NCI-H526 treated with DMSO at 0.1 percent for 48 hours (cell line): ENCODE data around the gene EXOC2.

Experiments
- DNase-seq: peaks from one replicate; lab custom pipeline; 2025; lab: John Stamatoyannopoulos, UW

EXOC2 gene

DNA sequence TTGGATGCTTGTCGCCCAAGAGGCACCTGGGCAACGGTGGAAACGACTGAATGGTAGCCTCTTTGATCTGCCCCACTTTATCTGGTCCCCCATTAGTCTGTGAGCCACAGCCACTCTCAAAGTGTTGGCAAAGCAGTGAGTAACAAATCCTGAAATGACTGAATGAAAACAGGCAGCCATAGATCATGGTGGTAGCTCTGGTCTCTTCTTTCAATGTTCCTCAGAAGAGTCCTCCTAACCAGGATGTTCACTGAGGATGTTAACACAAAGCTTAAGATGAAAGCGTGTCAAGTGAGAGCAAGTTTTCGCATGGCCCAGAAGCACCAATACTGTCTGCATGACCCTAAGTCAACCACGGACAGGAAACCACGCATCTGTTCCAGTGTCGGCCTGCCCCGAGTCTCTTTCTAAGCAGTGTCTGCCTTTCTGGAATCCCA, 194.1 kb downstream of the EXOC2 start:
- no peak for DNase-seq

DNA sequence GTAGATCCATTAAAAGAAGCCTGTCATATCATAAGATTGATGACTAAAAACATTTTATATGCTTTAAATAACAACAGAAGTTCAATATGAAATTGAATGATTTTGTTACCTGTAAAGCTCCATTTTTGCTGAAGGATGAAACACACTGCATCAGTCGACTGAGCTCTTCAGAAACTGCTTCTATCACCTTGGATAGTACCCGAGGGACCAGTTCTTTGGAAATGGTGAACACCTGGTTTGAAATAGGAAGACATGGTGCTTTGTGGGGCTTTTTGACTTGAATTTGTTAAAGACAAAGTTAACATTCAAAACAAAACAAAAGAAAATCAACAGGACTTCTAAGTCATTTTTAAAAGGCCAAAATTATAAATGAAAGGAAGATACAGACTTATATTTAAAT, 195.7 kb downstream of the EXOC2 start:
- no peak for DNase-seq

DNA sequence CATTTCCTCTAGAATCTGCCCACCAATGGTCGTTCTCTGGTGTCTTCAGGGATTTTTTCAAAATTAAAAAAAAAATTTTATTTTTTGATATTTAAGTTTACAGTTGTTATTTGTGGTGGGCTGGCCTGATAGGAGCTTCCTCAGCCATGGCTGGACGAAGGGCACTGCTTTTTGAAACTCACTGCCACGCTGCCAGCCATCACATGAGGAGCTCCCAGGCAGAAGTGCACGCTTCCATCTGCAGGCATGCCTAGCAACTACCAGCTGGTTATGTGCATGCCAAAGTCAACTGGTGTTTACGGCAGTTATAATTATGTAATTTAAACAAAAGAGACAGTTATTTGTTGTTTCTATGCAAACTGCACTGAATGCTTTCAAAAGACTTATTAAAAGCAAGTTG, 196.3 kb downstream of the EXOC2 start:
- DNase-seq = no peak

DNA sequence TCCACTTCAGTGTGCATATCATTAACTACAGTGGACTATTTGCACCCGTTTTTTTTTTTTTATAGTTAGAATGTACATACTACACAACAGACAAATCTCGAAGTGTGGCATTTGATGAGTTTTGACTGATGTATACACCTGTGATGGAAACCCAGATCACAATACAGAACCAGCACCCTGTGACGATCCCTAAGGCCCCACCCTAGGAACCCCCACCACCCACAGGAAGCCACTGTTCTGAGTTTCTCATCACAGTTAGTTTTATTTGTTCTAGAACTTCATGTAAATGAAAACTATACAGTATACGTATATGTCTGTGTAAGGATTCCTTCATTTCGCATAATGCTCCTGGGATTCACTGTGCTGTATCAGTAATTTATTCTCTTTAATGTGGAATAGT, 198.5 kb downstream of the EXOC2 start:
- DNase-seq = no peak

DNA sequence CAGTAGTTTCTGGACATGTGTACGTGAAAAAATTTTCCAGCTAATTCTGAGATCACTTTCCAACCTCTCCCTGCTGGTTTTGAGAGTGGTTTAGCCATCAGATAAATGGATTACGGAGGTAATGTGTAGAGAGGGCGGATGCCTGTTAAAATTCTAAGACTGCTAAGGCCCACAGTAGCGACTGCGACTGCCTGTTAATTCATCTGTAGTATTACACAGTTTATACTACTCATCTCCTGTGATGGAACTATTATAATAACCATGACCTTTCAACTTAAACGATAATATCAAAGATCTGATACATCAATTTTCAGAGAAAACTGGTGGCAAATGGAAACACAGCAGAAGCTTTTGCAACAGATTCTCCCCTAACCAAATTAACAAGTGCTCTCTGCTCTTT, 199.1 kb downstream of the EXOC2 start:
- no peak for DNase-seq

DNA sequence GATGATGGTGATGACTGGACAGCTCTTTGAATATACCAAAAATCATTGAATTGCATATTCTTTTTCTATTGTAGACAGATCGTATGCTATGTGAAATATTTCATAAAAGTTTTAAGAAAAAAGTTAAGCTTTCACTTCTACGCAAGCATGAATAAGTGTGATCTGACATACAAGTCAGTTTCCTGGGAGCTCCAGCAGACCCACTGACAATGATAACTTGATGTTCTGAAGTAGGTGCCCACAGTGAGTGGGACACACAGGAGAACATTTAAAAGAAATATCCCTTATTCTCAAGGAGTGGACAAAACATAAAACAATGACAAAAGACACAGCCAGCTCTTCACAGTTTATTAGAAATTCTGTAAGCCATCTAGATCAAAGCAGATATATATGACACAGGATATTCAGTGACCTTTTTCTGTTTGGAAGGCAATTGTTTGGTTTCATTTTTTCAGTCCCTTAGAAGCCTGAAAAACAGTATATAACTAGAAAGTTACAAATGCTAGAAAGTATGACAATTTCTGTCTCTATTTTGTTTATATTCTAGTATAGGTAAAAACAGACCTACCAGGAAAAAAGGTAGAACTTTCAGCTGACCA, 200.0 kb downstream of the EXOC2 start:
- no peak for DNase-seq

DNA sequence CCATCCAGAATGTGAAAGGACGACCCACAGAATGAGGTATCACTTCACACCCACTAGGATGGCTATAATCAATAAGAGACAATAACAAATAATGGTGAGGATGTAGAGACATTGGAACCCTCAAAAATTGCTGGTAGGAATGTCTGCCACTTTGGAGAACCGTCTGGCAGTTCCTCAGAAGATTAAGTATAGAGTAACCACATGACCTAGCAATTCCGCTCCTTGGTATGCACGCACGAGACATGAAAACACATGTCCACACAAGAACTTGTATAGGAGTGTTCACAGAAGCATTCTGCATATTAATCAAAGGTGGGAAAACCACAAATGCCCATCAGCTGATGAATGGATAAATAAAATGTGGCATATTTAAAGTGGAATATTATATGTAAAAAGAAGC, 200.8 kb downstream of the EXOC2 start:
- no peak for DNase-seq

DNA sequence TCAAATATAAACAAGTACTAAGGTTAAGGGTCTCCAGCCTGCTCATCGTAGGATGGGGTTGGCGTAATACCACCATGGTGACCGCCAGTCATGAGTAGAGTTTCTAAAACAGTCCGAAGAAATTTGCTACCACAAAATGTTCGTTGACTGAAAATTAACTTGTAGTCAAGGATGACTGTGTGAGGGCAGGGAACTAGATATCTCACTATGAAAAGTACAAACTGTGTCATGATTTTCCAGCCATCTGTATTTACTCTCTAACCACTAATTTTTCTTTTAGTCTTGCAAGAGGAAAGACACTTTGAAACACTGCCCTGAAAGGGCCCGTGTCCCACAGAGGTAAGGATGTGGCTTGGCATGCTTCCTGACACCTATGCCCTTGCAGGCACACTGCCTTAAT, 201.7 kb downstream of the EXOC2 start:
- no peak for DNase-seq

DNA sequence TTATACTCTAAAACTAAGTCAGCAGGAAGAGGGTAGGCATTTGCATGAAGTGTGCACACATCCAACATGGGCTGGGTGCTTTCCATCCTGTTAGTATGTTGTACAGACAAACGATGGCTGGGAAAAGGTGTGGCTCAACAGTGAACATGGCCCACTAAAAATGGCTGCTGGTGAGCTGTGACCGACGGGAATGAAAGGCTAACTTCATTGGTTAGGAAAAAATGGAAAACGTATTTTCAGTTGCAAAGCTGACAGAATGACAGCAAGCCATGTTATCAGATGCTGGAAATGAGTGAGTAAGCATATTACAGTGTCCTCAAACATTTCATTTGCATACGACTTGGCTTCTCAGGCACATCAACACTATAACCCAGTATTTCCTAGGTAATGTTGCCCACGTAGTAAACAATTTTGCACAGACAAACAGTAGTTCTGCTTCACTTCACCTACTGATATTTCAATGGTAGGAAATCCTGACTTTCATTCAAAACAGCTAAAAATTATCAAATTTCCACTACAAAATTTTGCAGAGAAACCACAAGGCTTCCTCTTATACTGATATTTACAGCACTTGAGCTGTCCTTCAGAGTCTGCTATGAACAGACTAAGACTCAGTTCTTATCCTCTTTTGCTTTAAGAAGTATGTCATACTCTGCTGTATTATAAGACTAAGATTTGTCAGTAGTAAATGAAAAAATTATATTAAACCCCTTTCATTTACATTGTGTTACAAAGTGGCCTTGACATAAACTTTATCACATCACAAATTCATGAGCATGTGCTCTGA, 202.5 kb downstream of the EXOC2 start:
- peak; percentile 65 for DNase-seq

DNA sequence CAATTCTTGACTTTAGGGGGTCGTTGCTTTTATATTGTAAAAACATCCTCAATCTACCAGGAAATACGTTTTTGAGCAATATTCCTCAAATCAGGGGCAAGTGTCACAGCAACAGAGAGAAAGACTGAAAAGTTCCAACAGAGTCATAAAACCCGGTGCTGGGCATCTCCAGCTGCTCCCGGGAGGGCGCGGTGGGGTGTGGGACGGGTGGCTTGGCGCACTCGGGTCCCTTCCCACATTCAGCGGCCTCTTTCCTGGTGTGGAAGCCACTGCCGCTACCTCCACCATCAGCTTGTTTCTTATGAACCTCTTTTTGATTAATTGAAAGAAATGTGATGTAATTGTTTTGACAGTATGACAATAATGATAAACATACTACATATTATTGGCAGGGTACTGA, 203.2 kb downstream of the EXOC2 start:
- DNase-seq = no peak

DNA sequence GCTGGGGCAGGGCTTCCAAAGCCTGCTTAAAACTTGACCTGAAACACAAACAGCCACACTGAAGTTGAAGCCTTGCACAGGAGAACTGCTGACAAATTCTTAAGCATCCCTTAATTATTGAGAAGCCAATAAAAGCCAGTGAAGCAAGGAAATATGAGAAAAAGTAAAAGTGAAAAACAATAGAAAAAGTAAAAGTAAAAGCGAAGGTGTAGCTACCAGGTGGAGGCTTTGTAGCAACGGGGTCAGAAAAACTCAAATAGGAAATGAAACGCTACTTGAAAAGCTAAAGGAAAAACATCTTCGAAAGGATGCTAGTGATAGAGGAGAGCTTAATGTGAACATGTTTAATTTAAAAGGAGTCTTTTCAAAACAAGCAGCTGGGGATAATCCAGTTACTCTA, 203.9 kb downstream of the EXOC2 start:
- no peak for DNase-seq

DNA sequence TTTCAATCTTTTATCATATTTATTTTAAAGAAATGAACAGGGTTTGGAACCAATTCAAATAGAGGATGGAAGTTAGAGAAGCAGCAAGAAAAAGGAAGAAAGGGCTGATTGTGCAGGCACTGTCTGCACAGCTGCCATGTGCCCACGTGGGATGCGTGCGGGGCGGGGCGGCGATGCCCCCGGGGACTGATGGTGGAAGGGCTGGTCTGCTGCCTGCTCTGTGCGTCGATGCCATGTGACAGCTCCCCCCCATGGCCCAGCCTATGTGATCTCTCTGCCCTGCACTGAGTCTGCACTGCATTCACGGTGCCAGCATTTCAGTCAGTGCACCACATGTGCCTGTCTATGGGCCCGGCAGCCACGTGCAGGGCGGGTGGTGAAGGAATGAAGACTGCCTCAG, 205.0 kb downstream of the EXOC2 start:
- no peak for DNase-seq

DNA sequence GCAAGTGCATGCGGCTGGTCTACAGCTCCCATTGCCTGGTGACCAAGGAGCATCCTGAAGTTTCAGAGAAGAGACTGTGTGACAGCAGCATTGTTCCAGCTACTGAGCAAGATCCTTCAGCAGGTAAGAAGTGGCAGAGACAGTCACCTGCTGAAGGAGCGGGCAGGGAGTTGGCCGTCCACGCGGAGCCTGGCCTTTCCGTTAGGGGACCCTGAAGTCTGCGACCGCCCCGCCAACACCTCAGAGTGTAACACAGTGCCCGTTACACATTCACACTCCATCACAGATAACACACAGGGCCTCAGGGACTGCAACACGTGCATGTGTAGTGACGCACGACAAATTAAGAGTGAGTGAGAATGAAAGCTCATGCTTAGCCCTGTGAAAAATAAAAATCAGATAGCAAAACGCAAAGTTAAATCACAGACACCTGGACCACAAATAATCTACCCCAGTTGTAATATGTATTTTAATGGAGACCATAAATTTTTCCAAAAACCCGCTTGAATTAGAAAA, 207.2 kb downstream of the EXOC2 start:
- no peak for DNase-seq

DNA sequence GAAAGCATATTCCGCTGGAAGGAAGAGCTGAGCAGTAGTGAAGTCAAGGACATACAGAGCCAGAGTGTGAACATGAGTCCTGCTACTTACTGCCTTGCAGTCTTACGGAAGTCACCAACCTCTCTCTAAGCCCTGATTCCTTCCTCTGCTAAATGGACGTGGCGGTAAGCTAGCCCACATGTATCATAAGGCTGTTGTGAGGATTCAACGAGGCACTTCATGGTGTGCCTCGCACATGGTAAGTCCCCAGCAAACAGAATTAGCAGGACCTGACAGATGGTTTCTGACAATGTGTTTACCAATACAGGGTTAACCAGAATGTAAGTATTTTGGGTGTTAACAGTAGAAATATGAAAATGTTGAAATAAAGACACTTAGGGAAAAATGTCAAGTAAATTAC, 208.2 kb downstream of the EXOC2 start:
- no peak for DNase-seq

DNA sequence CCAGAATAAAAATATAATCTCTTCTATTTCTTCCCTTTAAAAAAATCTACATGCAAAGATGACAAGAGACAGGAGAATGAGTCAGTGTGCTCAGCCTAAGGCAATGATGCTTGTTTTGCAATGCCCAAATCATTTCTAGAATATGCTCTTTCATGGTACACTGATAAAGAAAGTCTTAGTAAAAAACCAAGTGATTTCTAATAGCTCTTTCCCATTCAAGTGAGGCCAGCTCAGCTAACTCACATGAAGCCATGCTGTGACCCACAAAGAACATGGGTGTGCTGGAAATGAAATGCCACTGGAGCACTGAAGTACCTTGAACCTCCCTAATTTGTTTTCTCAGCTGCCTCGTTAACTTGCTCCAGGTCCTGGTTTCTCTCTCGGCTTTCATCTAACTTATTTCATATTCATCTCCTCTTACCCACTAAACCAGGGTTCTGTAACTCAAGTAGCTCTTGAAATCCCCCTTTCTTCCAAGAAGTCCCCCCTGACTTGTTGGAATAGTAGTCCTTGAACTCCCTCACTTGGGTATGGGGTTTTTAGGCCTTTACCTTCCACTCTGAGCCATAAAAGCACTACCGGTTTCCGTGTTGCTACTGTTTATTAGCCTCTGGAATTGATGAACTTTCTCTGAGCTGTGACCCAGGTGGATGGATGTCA, 208.7 kb downstream of the EXOC2 start:
- DNase-seq = no peak

DNA sequence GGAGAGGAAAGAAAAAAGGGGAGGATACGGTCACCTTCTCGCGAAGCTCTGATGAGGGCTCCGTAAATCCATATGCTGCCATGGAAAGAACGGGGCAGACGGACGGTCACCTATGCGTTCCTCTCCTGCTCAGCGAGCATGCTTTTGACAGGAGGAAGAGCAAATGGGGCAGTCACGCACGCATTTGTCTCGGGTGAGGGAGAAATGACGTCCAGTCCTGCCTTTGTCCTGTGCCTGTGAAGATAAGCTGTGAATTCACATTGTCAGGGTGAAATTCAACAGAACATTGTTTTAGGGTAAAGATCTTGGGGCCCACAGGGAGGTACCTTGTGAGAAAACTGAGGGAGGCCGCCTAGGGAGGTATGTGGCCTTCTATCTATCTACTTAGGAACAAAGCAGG, 217.6 kb downstream of the EXOC2 start:
- no peak for DNase-seq

DNA sequence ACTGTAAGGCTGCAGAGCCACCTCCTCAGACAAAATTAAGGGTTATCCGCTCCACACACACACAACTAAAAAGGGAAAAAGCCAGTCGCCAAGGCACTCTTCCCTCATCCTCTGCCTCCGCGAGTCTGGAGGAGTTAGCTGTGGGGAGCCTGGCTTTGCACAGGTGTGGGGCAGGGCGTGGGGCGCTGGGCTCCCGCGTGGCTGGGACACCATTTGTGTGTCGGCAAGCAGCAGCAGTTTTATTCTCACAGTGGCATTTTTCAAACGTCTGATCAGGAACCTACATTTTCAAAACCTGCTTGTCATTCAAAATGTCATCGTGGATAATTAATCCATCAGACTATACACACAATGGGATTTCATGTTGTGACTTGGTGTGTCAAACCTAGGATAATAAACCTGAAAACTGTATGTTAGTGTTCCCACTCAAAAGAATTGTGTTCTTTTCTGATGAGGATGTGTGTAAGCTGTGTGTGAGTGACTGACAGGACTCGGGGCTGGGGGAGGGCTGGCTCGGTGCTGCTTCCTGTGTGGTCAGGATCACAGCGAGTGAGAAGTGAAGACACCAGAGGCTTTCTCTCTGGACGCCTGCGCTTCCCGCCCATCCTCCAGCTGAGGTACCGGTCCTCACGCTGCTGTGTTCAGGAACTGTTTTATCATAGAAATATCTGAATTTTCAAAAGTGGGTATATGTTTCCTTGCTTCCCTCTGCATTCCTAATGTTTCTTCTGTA, 218.3 kb downstream of the EXOC2 start:
- DNase-seq = no peak

DNA sequence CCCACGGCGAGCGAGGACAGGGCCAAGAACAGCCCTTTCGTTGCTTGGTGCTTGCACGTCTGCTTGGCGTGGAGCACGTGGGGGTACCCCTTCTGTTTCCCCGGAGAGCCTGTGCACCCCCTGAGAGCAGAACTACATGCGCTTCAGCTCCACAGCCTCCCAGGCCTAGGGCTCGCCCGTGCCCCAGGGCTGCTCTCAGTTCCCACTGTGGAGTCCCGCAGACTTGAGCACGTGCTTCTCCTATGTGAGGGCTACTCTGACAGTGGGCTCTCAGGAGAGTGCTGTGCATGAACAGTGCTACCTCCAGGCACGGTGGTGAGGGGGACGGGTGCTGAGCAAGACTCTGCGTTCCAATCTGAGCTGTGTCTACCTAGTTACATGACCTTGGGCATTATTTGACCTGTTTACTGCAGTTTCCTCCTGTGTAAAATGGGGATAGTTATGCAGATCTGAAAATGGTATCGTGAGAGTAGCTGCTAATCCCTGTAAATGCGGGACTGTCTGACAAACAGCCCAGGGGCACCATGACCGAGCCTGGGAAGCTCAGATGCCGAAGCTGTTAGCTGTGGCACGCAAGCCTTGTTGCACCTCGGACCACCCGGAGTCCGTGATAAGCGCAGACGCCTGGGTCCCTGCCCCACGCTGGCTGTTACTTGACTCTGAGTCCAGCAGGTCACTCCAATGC, 219.0 kb downstream of the EXOC2 start:
- no peak for DNase-seq

DNA sequence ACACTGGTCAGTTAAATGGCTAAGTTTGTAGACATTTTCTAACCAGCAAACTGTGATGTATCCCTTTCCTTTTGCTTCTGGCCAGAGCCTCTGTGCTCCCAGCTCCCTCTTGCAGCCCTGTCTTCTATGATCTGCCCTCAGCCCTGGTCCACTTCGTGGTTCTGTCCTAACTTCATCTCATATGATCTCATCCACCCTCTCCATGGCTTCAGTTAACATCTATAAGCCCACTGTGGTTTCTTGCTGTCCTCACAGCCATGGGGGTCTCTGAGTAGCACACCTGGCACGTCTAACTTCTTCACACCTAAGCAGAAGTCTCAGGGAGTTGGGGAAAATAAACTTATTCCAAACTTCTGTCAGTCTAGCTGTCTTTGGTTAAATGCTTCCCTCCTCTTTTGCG, 219.6 kb downstream of the EXOC2 start:
- DNase-seq = no peak

DNA sequence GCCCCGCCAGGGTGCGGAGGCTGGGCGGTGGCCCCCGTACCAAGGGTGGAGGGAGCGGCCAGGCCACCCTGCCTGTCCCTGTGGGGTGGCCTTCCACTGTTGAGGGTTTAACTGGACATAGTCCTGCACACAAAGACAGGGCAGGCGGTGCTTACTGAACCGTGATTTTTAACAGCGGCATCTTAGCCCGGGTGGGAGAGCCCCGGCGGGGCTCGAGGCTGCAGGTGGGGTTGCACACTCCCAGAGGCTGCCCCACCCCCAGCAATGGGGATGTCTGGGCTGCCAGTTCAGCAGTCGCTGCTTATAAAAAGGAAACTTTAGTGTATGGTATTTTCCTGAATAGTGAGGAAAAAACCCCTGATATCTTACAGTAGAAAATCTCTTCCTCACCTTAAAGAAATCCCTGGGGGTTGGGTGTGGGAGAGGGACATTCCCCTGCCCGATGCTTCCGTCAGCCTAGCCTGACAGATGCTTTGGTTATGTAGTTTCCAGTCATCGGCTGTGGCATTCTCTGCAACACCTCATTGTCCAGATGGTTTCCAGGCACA, 222.0 kb downstream of the EXOC2 start:
- DNase-seq = no peak

DNA sequence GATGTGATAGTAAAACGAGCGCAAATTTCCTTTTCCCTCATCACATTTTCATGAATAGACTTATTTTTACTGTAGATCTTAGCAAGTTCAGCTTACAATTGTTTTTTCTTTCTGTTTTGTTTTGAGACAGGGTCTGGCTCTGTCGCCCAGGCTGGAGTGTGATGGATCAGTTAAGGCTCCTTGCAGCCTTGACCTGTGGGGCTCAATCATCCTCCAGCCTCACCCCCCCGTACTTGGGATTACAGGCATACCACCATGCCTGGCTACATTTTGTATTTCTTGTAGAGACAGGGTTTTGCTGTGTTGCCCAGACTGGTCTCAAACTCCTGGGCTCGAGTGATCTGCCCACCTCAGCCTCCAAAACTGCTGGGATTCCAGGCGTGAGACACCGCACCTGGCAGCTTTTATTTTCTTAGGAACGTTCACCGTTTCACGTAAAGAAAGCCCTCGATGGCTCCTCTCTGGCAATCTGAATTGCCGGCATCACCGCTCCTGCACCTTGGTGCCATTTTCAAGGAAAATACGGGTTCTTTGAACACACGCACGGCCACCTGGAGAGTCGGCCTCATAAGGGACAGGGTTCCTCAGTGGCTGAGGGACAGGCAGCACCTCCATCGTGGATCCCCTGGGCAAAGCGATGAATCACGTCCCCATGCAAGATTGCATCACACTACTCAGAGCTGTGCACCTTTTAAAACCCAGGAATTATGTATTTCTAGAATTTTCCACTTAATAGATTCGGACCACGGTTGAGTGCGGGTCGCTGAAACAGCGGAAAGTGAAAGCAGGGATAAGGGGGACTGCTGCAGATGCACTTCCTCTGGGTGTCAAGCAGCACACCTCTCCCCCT, 222.7 kb downstream of the EXOC2 start:
- no peak for DNase-seq
